GM12872 (cell line): ENCODE measurements around the gene COL4A4.

Source experiments
- CTCF ChIP-seq: IDR thresholded peaks from 3 replicates; pipeline ENCODE4 v1.5.1; 2011; ENCODE audit warnings: low read depth, mild to moderate bottlenecking, low read length, moderate library complexity; ENCODE audit not compliant: insufficient read depth

Gene COL4A4

GRCh38 chr2:227007148-227007547, 156.9 kb downstream of the COL4A4 start:
- no peak for TF ChIP-seq CTCF

GRCh38 chr2:227006189-227006897, 157.7 kb downstream of the COL4A4 start:
- TF ChIP-seq CTCF = no peak

- no peak for TF ChIP-seq CTCF
Measured at GRCh38 chr2:227004482-227004881, 159.5 kb downstream of the COL4A4 start.

GRCh38 chr2:227000123-227000522, 163.9 kb downstream of the COL4A4 start:
- no peak for TF ChIP-seq CTCF

- TF ChIP-seq CTCF = no peak
Measured at GRCh38 chr2:226999661-227000060, 164.3 kb downstream of the COL4A4 start.

- no peak for TF ChIP-seq CTCF
Measured at GRCh38 chr2:226995625-226996041, 168.4 kb downstream of the COL4A4 start.

- 0 out of 3 replicates have a peak, but pooled peaks have one; percentile 15 for TF ChIP-seq CTCF
Measured at GRCh38 chr2:226994775-226995174, 169.2 kb downstream of the COL4A4 start.
